OCI-LY3 (cell line): ENCODE data around the gene NCF1.
"Not testable (repeated sequence)": the region's sequence is repeated elsewhere in the genome, so short reads cannot be mapped to it uniquely, and the experiment has no call there.

Experiments used
- EZH2phosphoT487 ChIP-seq: fragments of 200-600 bp; shearing (Covaris generic); IDR thresholded peaks from 2 replicates; pipeline ENCODE4 v1.6.1; 2018; ENCODE audit warnings: antibody characterized with exemption, mixed run types, low read depth
- TF ChIP-seq, protein P1 (sequence below): fragments of 200-600, 300-600 bp; sonication (generic); IDR thresholded peaks from 2 replicates; pipeline ENCODE4 v1.5.1; 2014; ENCODE audit warnings: antibody characterized with exemption, low read length, low read depth

DNA sequence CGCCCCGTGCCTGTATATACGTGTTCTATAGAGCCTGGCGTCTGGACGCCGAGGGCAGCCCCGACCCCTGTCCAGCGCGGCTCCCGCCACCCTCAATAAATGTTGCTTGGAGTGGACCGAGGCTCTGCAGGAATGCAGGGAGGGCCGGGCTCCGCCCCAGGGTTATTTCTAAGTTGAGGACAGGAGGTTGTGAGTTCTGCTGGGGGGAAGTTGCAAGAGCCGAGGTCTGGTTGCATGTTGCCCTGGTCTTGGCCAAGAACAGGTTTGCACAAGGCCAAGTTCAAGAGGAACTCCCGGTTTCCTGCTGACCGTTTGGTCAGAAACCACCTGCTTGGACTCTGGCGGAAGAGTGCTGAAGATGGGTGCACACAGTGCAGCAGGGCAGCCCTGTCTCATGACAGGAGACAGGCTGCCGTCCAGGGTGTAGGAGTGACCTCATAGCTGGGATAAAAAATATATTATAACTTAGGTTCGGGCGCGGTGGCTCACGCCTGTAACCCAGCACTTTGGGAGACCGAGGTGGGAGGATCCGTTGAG, 15.5 kb downstream of the NCF1 start:
- TF ChIP-seq, protein P1, sequence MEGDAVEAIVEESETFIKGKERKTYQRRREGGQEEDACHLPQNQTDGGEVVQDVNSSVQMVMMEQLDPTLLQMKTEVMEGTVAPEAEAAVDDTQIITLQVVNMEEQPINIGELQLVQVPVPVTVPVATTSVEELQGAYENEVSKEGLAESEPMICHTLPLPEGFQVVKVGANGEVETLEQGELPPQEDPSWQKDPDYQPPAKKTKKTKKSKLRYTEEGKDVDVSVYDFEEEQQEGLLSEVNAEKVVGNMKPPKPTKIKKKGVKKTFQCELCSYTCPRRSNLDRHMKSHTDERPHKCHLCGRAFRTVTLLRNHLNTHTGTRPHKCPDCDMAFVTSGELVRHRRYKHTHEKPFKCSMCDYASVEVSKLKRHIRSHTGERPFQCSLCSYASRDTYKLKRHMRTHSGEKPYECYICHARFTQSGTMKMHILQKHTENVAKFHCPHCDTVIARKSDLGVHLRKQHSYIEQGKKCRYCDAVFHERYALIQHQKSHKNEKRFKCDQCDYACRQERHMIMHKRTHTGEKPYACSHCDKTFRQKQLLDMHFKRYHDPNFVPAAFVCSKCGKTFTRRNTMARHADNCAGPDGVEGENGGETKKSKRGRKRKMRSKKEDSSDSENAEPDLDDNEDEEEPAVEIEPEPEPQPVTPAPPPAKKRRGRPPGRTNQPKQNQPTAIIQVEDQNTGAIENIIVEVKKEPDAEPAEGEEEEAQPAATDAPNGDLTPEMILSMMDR = not testable (repeated sequence)
- TF ChIP-seq EZH2phosphoT487 = not testable (repeated sequence)
